Activated T-helper 2 cell treated with anti-CD3 and anti-CD28 coated beads, Interferon-gamma antibody, Interleukin-2, Interleukin-4, amounts not matched to agents 10 μg/mL and 5 μg/mL and 100 μg/mL, durations not matched to agents 14 hours and 24 hours and 36 hours (primary cell): ENCODE data around the gene RPS6KA2. TPM values are rescaled to one million over a fixed set of nuclear protein-coding genes. Genes with fewer than 3 reads are reported as not detected.

Experiments used
- DNase-seq: peaks from one replicate; pipeline ENCODE4 v3.0.0; 2021; ENCODE audit warnings: low spot score
- H3K27ac Mint-ChIP-seq: one replicate; pipeline ENCODE4 v1.8.0; 2021; ENCODE audit warnings: mixed read lengths
- H3K27me3 Mint-ChIP-seq: one replicate; pipeline ENCODE4 v1.8.0; 2021; ENCODE audit warnings: low read depth, mixed read lengths
- H3K36me3 Mint-ChIP-seq: one replicate; pipeline ENCODE4 v1.8.0; 2021; ENCODE audit warnings: low read depth, mixed read lengths
- H3K4me1 Mint-ChIP-seq: one replicate; pipeline ENCODE4 v1.8.0; 2021; ENCODE audit warnings: low read depth, mixed read lengths
- H3K4me3 Mint-ChIP-seq: one replicate; pipeline ENCODE4 v1.8.0; 2021; ENCODE audit warnings: low read depth, mild to moderate bottlenecking, moderate library complexity, mixed read lengths
- H3K9me3 Mint-ChIP-seq: one replicate; pipeline ENCODE4 v1.8.0; 2021; ENCODE audit warnings: mixed read lengths
- intact Hi-C: fragments of 100-400 bp; cut with micrococcal nuclease; formaldehyde crosslinking; loops from one replicate; pipeline ENCODE4 v1.15.1; 2023
- total RNA-seq: library from RNA; stranded (reverse); gene quantifications from 2 replicates; pipeline ENCODE4 v1.2.3, GENCODE V29; 2022

Gene RPS6KA2
- total RNA-seq, 1 donor from 2014 or later: 2.1 TPM

- intact Hi-C loops: no loop called here
Observed at GRCh38 chr6:166615059-166615770, 11.8 kb downstream of the RPS6KA2 start.

GRCh38 chr6:166614589-166614988 lies 12.5 kb downstream of the RPS6KA2 start:
- no peak overlapping the region for H3K4me3 Mint-ChIP-seq
- DNase-seq: no peak
- H3K27ac Mint-ChIP-seq: no peak overlapping the region
- intact Hi-C loops: no loop called here
- H3K4me1 Mint-ChIP-seq: no peaks in the 10 kb centered on the region
- H3K27me3 Mint-ChIP-seq: no peaks in the 10 kb centered on the region
- H3K9me3 Mint-ChIP-seq: no peaks in the 10 kb centered on the region
- no peaks in the 10 kb centered on the region for H3K36me3 Mint-ChIP-seq

More at GRCh38 chr6:166615059-166615770, 11.8 kb downstream of the RPS6KA2 start:
- H3K27me3 Mint-ChIP-seq: no peaks in the 10 kb centered on the region
- no peaks in the 10 kb centered on the region for H3K4me1 Mint-ChIP-seq
- DNase-seq: no peak
- H3K36me3 Mint-ChIP-seq: no peaks in the 10 kb centered on the region
- no peak overlapping the region for H3K4me3 Mint-ChIP-seq
- no peak overlapping the region for H3K27ac Mint-ChIP-seq
- no peaks in the 10 kb centered on the region for H3K9me3 Mint-ChIP-seq

GRCh38 chr6:166614171-166614583 lies 12.9 kb downstream of the RPS6KA2 start:
- H3K4me3 Mint-ChIP-seq: no peak overlapping the region
- no peaks in the 10 kb centered on the region for H3K36me3 Mint-ChIP-seq
- DNase-seq: no peak
- H3K4me1 Mint-ChIP-seq: no peaks in the 10 kb centered on the region
- intact Hi-C loops: no loop called here
- H3K27me3 Mint-ChIP-seq: no peaks in the 10 kb centered on the region
- no peak overlapping the region for H3K27ac Mint-ChIP-seq
- H3K9me3 Mint-ChIP-seq: no peaks in the 10 kb centered on the region

GRCh38 chr6:166613027-166613426 lies 14.0 kb downstream of the RPS6KA2 start:
- intact Hi-C loops: no loop called here
- Mint-ChIP-seq H3K36me3 (no peaks in the 10 kb centered on the region), H3K4me1 (no peaks in the 10 kb centered on the region), H3K27me3 (no peaks in the 10 kb centered on the region), H3K27ac (no peak overlapping the region), H3K4me3 (no peak overlapping the region), H3K9me3 (no peaks in the 10 kb centered on the region)
- no peak for DNase-seq

GRCh38 chr6:166612471-166612881 lies 14.6 kb downstream of the RPS6KA2 start:
- Mint-ChIP-seq H3K27me3 (no peaks in the 10 kb centered on the region), H3K36me3 (no peaks in the 10 kb centered on the region), H3K4me1 (no peaks in the 10 kb centered on the region), H3K9me3 (no peaks in the 10 kb centered on the region), H3K27ac (no peak overlapping the region), H3K4me3 (no peak overlapping the region)
- intact Hi-C loops: no loop called here
- DNase-seq: no peak

GRCh38 chr6:166611631-166612030 lies 15.4 kb downstream of the RPS6KA2 start:
- Mint-ChIP-seq H3K4me1 (no peaks in the 10 kb centered on the region), H3K9me3 (no peaks in the 10 kb centered on the region), H3K4me3 (no peak overlapping the region)

GRCh38 chr6:166610069-166610468 lies 17.0 kb downstream of the RPS6KA2 start:
- no peaks in the 10 kb centered on the region for H3K4me1 Mint-ChIP-seq
- no peak overlapping the region for H3K27ac Mint-ChIP-seq
- no peaks in the 10 kb centered on the region for H3K9me3 Mint-ChIP-seq
- no peak overlapping the region for H3K4me3 Mint-ChIP-seq
- intact Hi-C loops: no loop called here
- H3K27me3 Mint-ChIP-seq: no peaks in the 10 kb centered on the region
- no peaks in the 10 kb centered on the region for H3K36me3 Mint-ChIP-seq
- DNase-seq: no peak

More at GRCh38 chr6:166611631-166612030, 15.4 kb downstream of the RPS6KA2 start:
- intact Hi-C loops: no loop called here
- no peaks in the 10 kb centered on the region for H3K27me3 Mint-ChIP-seq
- H3K36me3 Mint-ChIP-seq: no peaks in the 10 kb centered on the region
- H3K27ac Mint-ChIP-seq: no peak overlapping the region
- DNase-seq: no peak

GRCh38 chr6:166608774-166609173 lies 18.3 kb downstream of the RPS6KA2 start:
- no peaks in the 10 kb centered on the region for H3K9me3 Mint-ChIP-seq
- intact Hi-C loops: no loop called here
- H3K4me3 Mint-ChIP-seq: no peak overlapping the region
- H3K4me1 Mint-ChIP-seq: no peaks in the 10 kb centered on the region
- H3K27me3 Mint-ChIP-seq: no peaks in the 10 kb centered on the region
- H3K36me3 Mint-ChIP-seq: no peaks in the 10 kb centered on the region
- no peak for DNase-seq
- no peak overlapping the region for H3K27ac Mint-ChIP-seq

- intact Hi-C loops: no loop called here
- H3K27ac Mint-ChIP-seq: no peak overlapping the region
- peaks cover 2% of the 10 kb centered on the region for H3K4me1 Mint-ChIP-seq
- no peak for DNase-seq
- H3K9me3 Mint-ChIP-seq: no peaks in the 10 kb centered on the region
- no peaks in the 10 kb centered on the region for H3K36me3 Mint-ChIP-seq
- H3K4me3 Mint-ChIP-seq: no peak overlapping the region
- peaks cover 1% of the 10 kb centered on the region for H3K27me3 Mint-ChIP-seq
Observed at GRCh38 chr6:166605752-166606151, 21.3 kb downstream of the RPS6KA2 start.

- Mint-ChIP-seq H3K36me3 (no peaks in the 10 kb centered on the region), H3K4me1 (peaks cover 3% of the 10 kb centered on the region), H3K9me3 (no peaks in the 10 kb centered on the region), H3K27me3 (peaks cover 1% of the 10 kb centered on the region), H3K27ac (no peak overlapping the region), H3K4me3 (no peak overlapping the region)
- intact Hi-C loops: no loop called here
- no peak for DNase-seq
Observed at GRCh38 chr6:166604911-166605310, 22.1 kb downstream of the RPS6KA2 start.

- no peak for DNase-seq
- no peaks in the 10 kb centered on the region for H3K9me3 Mint-ChIP-seq
- H3K27me3 Mint-ChIP-seq: peaks cover 1% of the 10 kb centered on the region
- intact Hi-C loops: no loop called here
- peaks cover 3% of the 10 kb centered on the region for H3K4me1 Mint-ChIP-seq
- no peak overlapping the region for H3K27ac Mint-ChIP-seq
- no peak overlapping the region for H3K4me3 Mint-ChIP-seq
- H3K36me3 Mint-ChIP-seq: no peaks in the 10 kb centered on the region
Observed at GRCh38 chr6:166604328-166604727, 22.7 kb downstream of the RPS6KA2 start.

GRCh38 chr6:166603043-166603690 lies 23.9 kb downstream of the RPS6KA2 start:
- no peak overlapping the region for H3K4me3 Mint-ChIP-seq
- intact Hi-C loops: no loop called here
- H3K4me1 Mint-ChIP-seq: peaks cover 3% of the 10 kb centered on the region

GRCh38 chr6:166601956-166602355 lies 25.1 kb downstream of the RPS6KA2 start:
- Mint-ChIP-seq H3K27me3 (peaks cover 1% of the 10 kb centered on the region), H3K4me3 (no peak overlapping the region), H3K9me3 (no peaks in the 10 kb centered on the region), H3K36me3 (no peaks in the 10 kb centered on the region), H3K4me1 (peaks cover 3% of the 10 kb centered on the region), H3K27ac (no peak overlapping the region)
- DNase-seq: no peak
- intact Hi-C loops: no loop called here

More at GRCh38 chr6:166603043-166603690, 23.9 kb downstream of the RPS6KA2 start:
- no peaks in the 10 kb centered on the region for H3K9me3 Mint-ChIP-seq
- H3K27me3 Mint-ChIP-seq: peaks cover 1% of the 10 kb centered on the region
- DNase-seq: no peak
- no peaks in the 10 kb centered on the region for H3K36me3 Mint-ChIP-seq
- no peak overlapping the region for H3K27ac Mint-ChIP-seq
